GM23338 (cell line): ENCODE data around the gene ATP9B. TPM values are rescaled to one million over a fixed set of nuclear protein-coding genes. Genes with fewer than 3 reads are reported as not detected.

Source experiments
- ATAC-seq: fragments of 200-7000 bp; cut with Tn5 transposase; 3 replicates; pipeline ENCODE4 v1.9.1; 2020
- DNase-seq: peaks from one replicate; pipeline ENCODE4 v3.0.0-alpha.2; 2015; ENCODE audit warnings: low spot score
- H2AFZ ChIP-seq: fragments of 200-600 bp; sonication (generic); 2 replicates; pipeline ENCODE4 v1.8.0; 2016; ENCODE audit warnings: antibody characterized with exemption, mild to moderate bottlenecking, moderate library complexity
- H3F3A ChIP-seq: fragments of 200-600 bp; sonication (generic); replicated peaks from 2 replicates; pipeline ENCODE4 v1.8.0; 2017; ENCODE audit warnings: antibody characterized with exemption, mixed run types, low read depth
- H3K27ac ChIP-seq: fragments of 200-600 bp; sonication (generic); 2 replicates; pipeline ENCODE4 v1.6.1; 2016; ENCODE audit warnings: low read depth
- H3K27me3 ChIP-seq: fragments of 200-600 bp; sonication (generic); 2 replicates; pipeline ENCODE4 v1.8.0; 2016; ENCODE audit warnings: mild to moderate bottlenecking, mixed run types, moderate library complexity; ENCODE audit not compliant: insufficient read depth
- H3K36me3 ChIP-seq: fragments of 200-600 bp; sonication (generic); 2 replicates; pipeline ENCODE4 v1.8.0; 2016; ENCODE audit warnings: mild to moderate bottlenecking; ENCODE audit not compliant: insufficient read depth
- H3K4me1 ChIP-seq: fragments of 200-600 bp; sonication (generic); 2 replicates; pipeline ENCODE4 v1.8.0; 2016; ENCODE audit warnings: mild to moderate bottlenecking, moderate library complexity; ENCODE audit not compliant: insufficient read depth
- H3K4me2 ChIP-seq: fragments of 200-600 bp; sonication (generic); 2 replicates; pipeline ENCODE4 v1.7.1; 2017; ENCODE audit warnings: mixed run types
- H3K4me3 ChIP-seq: fragments of 200-600 bp; sonication (generic); 2 replicates; pipeline ENCODE4 v1.6.1; 2016; ENCODE audit warnings: mixed run types
- H3K79me2 ChIP-seq: fragments of 200-600 bp; sonication (generic); replicated peaks from 2 replicates; pipeline ENCODE4 v1.8.0; 2017; ENCODE audit warnings: mild to moderate bottlenecking; ENCODE audit not compliant: insufficient read depth
- H3K9me2 ChIP-seq: fragments of 200-600 bp; sonication (generic); 2 replicates; pipeline ENCODE4 v1.8.0; 2017; ENCODE audit not compliant: insufficient read depth
- H4K20me1 ChIP-seq: fragments of 200-600 bp; sonication (generic); replicated peaks from 2 replicates; pipeline ENCODE4 v1.8.0; 2017; ENCODE audit warnings: mild to moderate bottlenecking; ENCODE audit not compliant: insufficient read depth
- H3K27ac Mint-ChIP-seq: 2 replicates; pipeline ENCODE4 v1.8.0; 2020; ENCODE audit warnings: inconsistent platforms, mild to moderate bottlenecking, moderate library complexity, mixed read lengths
- H3K27me3 Mint-ChIP-seq: 3 replicates; pipeline ENCODE4 v1.8.0; 2022; ENCODE audit warnings: low read depth, mild to moderate bottlenecking, moderate library complexity, mixed read lengths, inconsistent platforms; ENCODE audit not compliant: insufficient read depth, poor library complexity
- H3K36me3 Mint-ChIP-seq: 3 replicates; pipeline ENCODE4 v1.8.0; 2021; ENCODE audit warnings: low read depth, mild to moderate bottlenecking, inconsistent platforms, moderate library complexity, mixed read lengths
- H3K4me1 Mint-ChIP-seq: 3 replicates; pipeline ENCODE4 v1.8.0; 2020; ENCODE audit warnings: mild to moderate bottlenecking, inconsistent platforms, mixed read lengths
- H3K4me3 Mint-ChIP-seq: 3 replicates; pipeline ENCODE4 v1.8.0; 2021; ENCODE audit warnings: moderate library complexity, mild to moderate bottlenecking, inconsistent platforms, mixed read lengths
- H3K9me3 Mint-ChIP-seq: 3 replicates; pipeline ENCODE4 v1.8.0; 2020; ENCODE audit warnings: moderate library complexity, mild to moderate bottlenecking, inconsistent platforms, mixed read lengths
- CREB1 ChIP-seq: fragments of 250-450 bp; sonication (Bioruptor Pico); IDR thresholded peaks from 2 replicates; pipeline ENCODE4 v1.5.0; 2020; ENCODE audit warnings: low read depth, mild to moderate bottlenecking, moderate library complexity
- ETS1 ChIP-seq: IDR thresholded peaks from 2 replicates; pipeline ENCODE4 v1.6.1; 2016; ENCODE audit warnings: antibody characterized with exemption
- EZH2 ChIP-seq: fragments of 200-600 bp; sonication (generic); IDR thresholded peaks from one replicate; pipeline ENCODE4 v1.8.0; 2017; ENCODE audit warnings: antibody characterized with exemption, mild to moderate bottlenecking, low read depth; ENCODE audit not compliant: unreplicated experiment
- EZH2phosphoT487 ChIP-seq: fragments of 200-600 bp; sonication (generic); IDR thresholded peaks from one replicate; pipeline ENCODE4 v1.8.1; 2018; ENCODE audit warnings: antibody characterized with exemption; ENCODE audit not compliant: unreplicated experiment
- JUNB ChIP-seq: IDR thresholded peaks from one replicate; pipeline ENCODE4 v1.6.1; 2016; ENCODE audit warnings: antibody characterized with exemption; ENCODE audit not compliant: unreplicated experiment
- NANOG ChIP-seq: IDR thresholded peaks from 2 replicates; pipeline ENCODE4 v1.6.1; 2016; ENCODE audit warnings: antibody characterized with exemption, borderline replicate concordance
- POLR2AphosphoS5 ChIP-seq: IDR thresholded peaks from 2 replicates; pipeline ENCODE4 v1.6.1; 2016; ENCODE audit warnings: antibody characterized with exemption, low read depth
- REST ChIP-seq: IDR thresholded peaks from one replicate; pipeline ENCODE4 v1.6.1; 2018; ENCODE audit warnings: antibody characterized with exemption; ENCODE audit not compliant: unreplicated experiment
- ZNF114 ChIP-seq: fragments of 250-450 bp; sonication (Bioruptor Pico); IDR thresholded peaks from 2 replicates; pipeline ENCODE4 v1.5.0; 2020; ENCODE audit warnings: mild to moderate bottlenecking, moderate library complexity
- ZNF331 ChIP-seq: fragments of 250-450 bp; sonication (Bioruptor Pico); IDR thresholded peaks from 2 replicates; pipeline ENCODE4 v1.5.0; 2020; ENCODE audit warnings: low read depth, mild to moderate bottlenecking, moderate library complexity
- ZNF462 ChIP-seq: fragments of 250-450 bp; sonication (Bioruptor Pico); IDR thresholded peaks from 2 replicates; pipeline ENCODE4 v1.5.0; 2020; ENCODE audit warnings: mild to moderate bottlenecking, moderate library complexity
- polyA plus RNA-seq: library from polyadenylated mRNA; unstranded; fragments of >200 nt; fragmentation: Nextera tagmentation; extraction: Ambion mirVana; gene quantifications from 2 replicates; pipeline ENCODE4 v1.2.1, GENCODE V29; 2016
- total RNA-seq: library from RNA; depleted of rRNA; stranded (reverse); fragments of >200 nt; shearing (Covaris generic); gene quantifications from 2 replicates; pipeline ENCODE4 v1.2.3, GENCODE V29; 2014

Gene ATP9B
- total and polyA plus RNA-seq, 2 experiments from 2014 or later = 14.2 to 25.6 TPM

- H2AFZ ChIP-seq = no peak overlapping the region
- TF ChIP-seq REST = no peak
- no peak for TF ChIP-seq ZNF114 (CRISPR knock-in tag)
- TF ChIP-seq JUNB = no peak
- TF ChIP-seq ZNF331 = no peak
- TF ChIP-seq NANOG = no peak
- TF ChIP-seq POLR2AphosphoS5 = no peak
- TF ChIP-seq CREB1 (CRISPR knock-in tag) = no peak
- no peak for TF ChIP-seq EZH2phosphoT487
- no peak for ATAC-seq
These were observed 21.0 kb upstream of the ATP9B start for GRCh38 chr18:79048245-79048632.

GRCh38 chr18:79049506-79049905, 19.7 kb upstream of the ATP9B start:
- Histone ChIP-seq H4K20me1 (no peaks in the 10 kb centered on the region), H2AFZ (no peak overlapping the region), H3K79me2 (no peaks in the 10 kb centered on the region), H3K9me2 (no peaks in the 10 kb centered on the region), H3K36me3 (no peaks in the 10 kb centered on the region), H3K4me3 (no peak overlapping the region), H3F3A (no peaks in the 10 kb centered on the region), H3K4me1 (no peaks in the 10 kb centered on the region), H3K27ac (no peak overlapping the region), H3K4me2 (no peak overlapping the region), H3K27me3 (no peaks in the 10 kb centered on the region)
- no peak overlapping the region for H3K4me3 Mint-ChIP-seq
- DNase-seq (no peak), ATAC-seq (no peak)
- no peak overlapping the region for H3K27ac Mint-ChIP-seq
- H3K36me3 Mint-ChIP-seq = no peaks in the 10 kb centered on the region
- peaks cover 12% of the 10 kb centered on the region for H3K27me3 Mint-ChIP-seq
- peaks cover 2% of the 10 kb centered on the region; the same call in 2 of the 3 replicates for H3K4me1 Mint-ChIP-seq
- peaks cover 5% of the 10 kb centered on the region; the same call in 2 of the 3 replicates for H3K9me3 Mint-ChIP-seq
- TF ChIP-seq NANOG (no peak), ZNF331 (no peak), EZH2 (no peak), CREB1 (CRISPR knock-in tag) (no peak), ZNF114 (CRISPR knock-in tag) (no peak), ZNF462 (CRISPR knock-in tag) (no peak), ETS1 (no peak)

More at GRCh38 chr18:79048245-79048632, 21.0 kb upstream of the ATP9B start:
- no peaks in the 10 kb centered on the region for H3F3A ChIP-seq
- no peaks in the 10 kb centered on the region for H3K9me2 ChIP-seq
- peaks cover 11% of the 10 kb centered on the region for H3K9me3 Mint-ChIP-seq
- no peaks in the 10 kb centered on the region for H3K27me3 ChIP-seq
- H3K27ac ChIP-seq = no peak overlapping the region
- peaks cover 12% of the 10 kb centered on the region for H3K27me3 Mint-ChIP-seq
- no peaks in the 10 kb centered on the region for H3K4me1 ChIP-seq
- H3K79me2 ChIP-seq = no peaks in the 10 kb centered on the region
- no peaks in the 10 kb centered on the region; the same call in 2 of the 3 replicates for H3K36me3 Mint-ChIP-seq
- no peaks in the 10 kb centered on the region for H4K20me1 ChIP-seq
- H3K4me3 ChIP-seq = no peak overlapping the region
- H3K4me3 Mint-ChIP-seq = no peak overlapping the region
- no peaks in the 10 kb centered on the region for H3K36me3 ChIP-seq
- DNase-seq = no peak
- H3K4me2 ChIP-seq = no peak overlapping the region
- H3K4me1 Mint-ChIP-seq = peaks cover 2% of the 10 kb centered on the region; the same call in 2 of the 3 replicates
- no peak overlapping the region for H3K27ac Mint-ChIP-seq
